GM12878 (cell line): Measurements from ENCODE around the gene DAPK3.

Experiments used
- CBX5 ChIP-seq: sonication (generic); IDR thresholded peaks from 2 replicates; pipeline ENCODE4 v1.6.1; 2016; ENCODE audit warnings: low read depth, moderate library complexity, mild to moderate bottlenecking, inconsistent platforms
- CHD4 ChIP-seq: fragments of 200-600 bp; sonication (generic); IDR thresholded peaks from 2 replicates; pipeline ENCODE4 v1.6.1; 2016; ENCODE audit warnings: mild to moderate bottlenecking
- EZH2 ChIP-seq: IDR thresholded peaks from 2 replicates; pipeline ENCODE4 v1.6.1; 2012; ENCODE audit warnings: low read depth, mild to moderate bottlenecking, control low read depth, inconsistent platforms, low read length, borderline replicate concordance; ENCODE audit not compliant: control insufficient read depth
- HDAC6 ChIP-seq: fragments of 200-600 bp; sonication (generic); IDR thresholded peaks from one replicate; pipeline ENCODE4 v1.8.0; 2017; ENCODE audit warnings: antibody characterized with exemption; ENCODE audit not compliant: unreplicated experiment
- POLR2A ChIP-seq: IDR thresholded peaks from 2 replicates; pipeline ENCODE4 v1.6.1; 2011; ENCODE audit warnings: low read depth, mild to moderate bottlenecking, low read length
- RAD21 ChIP-seq: IDR thresholded peaks from 2 replicates; pipeline ENCODE4 v1.6.1; 2011; ENCODE audit warnings: mild to moderate bottlenecking, low read depth, low read length, moderate library complexity; ENCODE audit not compliant: insufficient read depth
- ZSCAN29 ChIP-seq: fragments of 450-650 bp; IDR thresholded peaks from 2 replicates; pipeline ENCODE4 v1.6.1; 2017; ENCODE audit warnings: mild to moderate bottlenecking, moderate library complexity
- TF ChIP-seq, protein P1 (sequence below), 3 experiments: IDR thresholded peaks in 2 of 3; conservative IDR thresholded peaks in 1 of 3; 2 replicates each; pipeline ENCODE4 v1.5.1; 2011; ENCODE audit warnings: low read depth in 3 of 3, low read length in 3 of 3, mild to moderate bottlenecking in 3 of 3, control low read depth in 2 of 3, moderate library complexity in 2 of 3, inconsistent platforms in 1 of 3, mixed read lengths in 1 of 3; ENCODE audit not compliant: control insufficient read depth in 2 of 3, insufficient read depth in 1 of 3; ENCODE audit errors: extremely low read depth in 1 of 3

DNA sequence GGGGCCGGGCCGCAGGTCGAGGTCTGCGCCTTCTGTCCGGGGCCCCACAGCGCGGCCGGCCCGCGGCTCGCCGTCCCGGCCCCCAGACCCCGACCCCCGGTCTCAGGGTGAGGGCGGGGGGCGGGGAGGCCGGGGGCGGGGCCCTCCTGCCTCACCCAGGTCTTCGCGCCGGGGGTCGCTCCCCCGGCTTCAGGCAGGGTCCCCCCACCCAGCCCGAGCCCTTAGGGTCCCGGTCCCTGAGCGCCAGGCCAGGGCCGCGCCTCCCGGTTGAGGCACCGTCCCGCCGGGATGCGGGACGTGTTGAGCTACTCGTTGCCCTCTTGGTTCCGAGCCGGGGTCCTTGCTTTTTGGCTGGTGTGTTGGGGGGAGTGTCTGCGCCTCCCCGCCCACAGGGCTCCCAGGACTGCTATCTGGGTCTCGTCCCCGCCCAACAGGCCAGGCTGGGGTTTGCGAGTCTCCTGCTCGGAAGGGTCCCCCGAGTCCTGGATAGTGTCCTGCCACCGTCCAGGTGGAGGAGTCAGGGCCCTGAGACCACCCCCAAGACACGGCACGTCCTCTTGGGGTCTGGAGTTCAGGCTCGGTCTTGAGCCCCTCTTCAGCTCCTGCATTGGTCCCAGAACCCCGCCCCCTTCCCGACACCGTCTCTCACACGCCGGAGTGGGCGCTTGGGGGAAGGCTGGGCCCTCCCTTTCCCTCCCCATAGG, 37.1 kb upstream of the DAPK3 start:
- no peak for TF ChIP-seq POLR2A
- TF ChIP-seq RAD21: no peak
- TF ChIP-seq, protein P1, sequence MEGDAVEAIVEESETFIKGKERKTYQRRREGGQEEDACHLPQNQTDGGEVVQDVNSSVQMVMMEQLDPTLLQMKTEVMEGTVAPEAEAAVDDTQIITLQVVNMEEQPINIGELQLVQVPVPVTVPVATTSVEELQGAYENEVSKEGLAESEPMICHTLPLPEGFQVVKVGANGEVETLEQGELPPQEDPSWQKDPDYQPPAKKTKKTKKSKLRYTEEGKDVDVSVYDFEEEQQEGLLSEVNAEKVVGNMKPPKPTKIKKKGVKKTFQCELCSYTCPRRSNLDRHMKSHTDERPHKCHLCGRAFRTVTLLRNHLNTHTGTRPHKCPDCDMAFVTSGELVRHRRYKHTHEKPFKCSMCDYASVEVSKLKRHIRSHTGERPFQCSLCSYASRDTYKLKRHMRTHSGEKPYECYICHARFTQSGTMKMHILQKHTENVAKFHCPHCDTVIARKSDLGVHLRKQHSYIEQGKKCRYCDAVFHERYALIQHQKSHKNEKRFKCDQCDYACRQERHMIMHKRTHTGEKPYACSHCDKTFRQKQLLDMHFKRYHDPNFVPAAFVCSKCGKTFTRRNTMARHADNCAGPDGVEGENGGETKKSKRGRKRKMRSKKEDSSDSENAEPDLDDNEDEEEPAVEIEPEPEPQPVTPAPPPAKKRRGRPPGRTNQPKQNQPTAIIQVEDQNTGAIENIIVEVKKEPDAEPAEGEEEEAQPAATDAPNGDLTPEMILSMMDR (IDR thresholded peaks at IDR 0.05 in 2 of 3, conservative IDR thresholded peaks at IDR 0.05 in 1 of 3; ENCODE audit: control insufficient read depth in 2 of 3, extremely low read depth in 1 of 3, insufficient read depth in 1 of 3, low read depth in 3 of 3, low read length in 3 of 3): no peak
- no peak for TF ChIP-seq CHD4
- TF ChIP-seq ZSCAN29: no peak
- TF ChIP-seq CBX5: no peak
- no peak for TF ChIP-seq HDAC6
- TF ChIP-seq EZH2: no peak
